ENCODE results near the gene TMEM273. TPM values are rescaled to one million over a fixed set of nuclear protein-coding genes. Genes with fewer than 3 reads are reported as not detected.

TMEM273 gene
- total RNA-seq, 1 donor from 2014 or later: 8.5 TPM

DNA sequence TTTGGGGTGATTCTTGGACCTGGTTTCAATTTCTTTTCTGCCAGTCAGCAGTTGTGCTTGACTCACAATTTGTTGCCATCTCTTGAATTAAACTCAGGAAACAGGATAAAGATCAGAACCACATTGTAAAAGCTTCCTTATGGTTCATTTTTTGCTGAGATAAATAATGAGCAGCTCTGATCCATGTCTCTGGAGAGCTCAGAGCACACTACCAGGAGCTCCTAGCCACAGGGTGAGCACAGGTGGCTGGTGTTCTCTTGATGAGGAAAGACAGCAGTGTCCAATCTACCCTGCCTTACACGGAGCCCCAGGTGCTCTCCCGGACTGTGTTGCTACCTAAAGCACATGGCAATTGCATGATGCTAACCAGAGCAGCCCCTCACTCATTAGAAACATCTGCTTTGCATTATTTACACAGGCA, 37.2 kb downstream of the TMEM273 start:
- intact Hi-C loops (cut with micrococcal nuclease): no loop called here
- TF ChIP-seq, protein P1, sequence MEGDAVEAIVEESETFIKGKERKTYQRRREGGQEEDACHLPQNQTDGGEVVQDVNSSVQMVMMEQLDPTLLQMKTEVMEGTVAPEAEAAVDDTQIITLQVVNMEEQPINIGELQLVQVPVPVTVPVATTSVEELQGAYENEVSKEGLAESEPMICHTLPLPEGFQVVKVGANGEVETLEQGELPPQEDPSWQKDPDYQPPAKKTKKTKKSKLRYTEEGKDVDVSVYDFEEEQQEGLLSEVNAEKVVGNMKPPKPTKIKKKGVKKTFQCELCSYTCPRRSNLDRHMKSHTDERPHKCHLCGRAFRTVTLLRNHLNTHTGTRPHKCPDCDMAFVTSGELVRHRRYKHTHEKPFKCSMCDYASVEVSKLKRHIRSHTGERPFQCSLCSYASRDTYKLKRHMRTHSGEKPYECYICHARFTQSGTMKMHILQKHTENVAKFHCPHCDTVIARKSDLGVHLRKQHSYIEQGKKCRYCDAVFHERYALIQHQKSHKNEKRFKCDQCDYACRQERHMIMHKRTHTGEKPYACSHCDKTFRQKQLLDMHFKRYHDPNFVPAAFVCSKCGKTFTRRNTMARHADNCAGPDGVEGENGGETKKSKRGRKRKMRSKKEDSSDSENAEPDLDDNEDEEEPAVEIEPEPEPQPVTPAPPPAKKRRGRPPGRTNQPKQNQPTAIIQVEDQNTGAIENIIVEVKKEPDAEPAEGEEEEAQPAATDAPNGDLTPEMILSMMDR (IDR thresholded peaks at IDR 0.05): no peak
- ATAC-seq (ENCODE audit: low read depth) (no peak), DNase-seq (no peak)
- H3K4me3 Mint-ChIP-seq: no peak overlapping the region
- H3K9me3 Mint-ChIP-seq: peaks cover 6% of the 10 kb centered on the region
- CTCF ChIA-PET: no interaction called here
- H3K36me3 Mint-ChIP-seq (ENCODE audit: low read depth): peaks cover 10% of the 10 kb centered on the region
- H3K27me3 Mint-ChIP-seq: peaks cover 10% of the 10 kb centered on the region
- H3K27ac Mint-ChIP-seq: no peak overlapping the region
- no peaks in the 10 kb centered on the region for H3K4me1 Mint-ChIP-seq
- POLR2A ChIA-PET: no interaction called here

DNA sequence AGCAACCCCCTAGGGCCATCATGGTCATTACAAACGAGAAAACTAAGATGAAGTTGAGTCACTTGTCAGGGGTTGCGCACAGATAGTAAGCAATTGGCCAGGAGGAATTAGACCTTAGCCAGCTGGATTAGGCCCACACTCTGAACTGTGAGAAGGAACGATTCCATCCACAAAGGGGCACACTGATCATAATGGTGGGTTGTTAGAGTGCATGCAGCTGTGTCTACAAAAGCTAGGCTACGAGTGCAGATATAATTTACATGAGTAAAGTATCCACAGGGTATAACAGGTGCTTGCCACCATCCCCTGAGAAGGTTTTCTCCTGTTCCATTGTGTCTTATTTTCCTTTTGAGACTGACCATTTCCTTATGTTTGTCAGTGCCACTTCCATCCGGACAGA, 37.8 kb downstream of the TMEM273 start:
- ChIA-PET POLR2A (no interaction called here), CTCF (no interaction called here)
- H3K36me3 Mint-ChIP-seq (ENCODE audit: low read depth): peaks cover 7% of the 10 kb centered on the region
- TF ChIP-seq, protein P1 (IDR thresholded peaks at IDR 0.05): no peak
- intact Hi-C loops (cut with micrococcal nuclease): no loop called here
- no peak overlapping the region for H3K27ac Mint-ChIP-seq
- ATAC-seq (ENCODE audit: low read depth) (no peak), DNase-seq (no peak)
- no peaks in the 10 kb centered on the region for H3K4me1 Mint-ChIP-seq
- peaks cover 10% of the 10 kb centered on the region for H3K27me3 Mint-ChIP-seq
- peaks cover 6% of the 10 kb centered on the region for H3K9me3 Mint-ChIP-seq
- no peak overlapping the region for H3K4me3 Mint-ChIP-seq

DNA sequence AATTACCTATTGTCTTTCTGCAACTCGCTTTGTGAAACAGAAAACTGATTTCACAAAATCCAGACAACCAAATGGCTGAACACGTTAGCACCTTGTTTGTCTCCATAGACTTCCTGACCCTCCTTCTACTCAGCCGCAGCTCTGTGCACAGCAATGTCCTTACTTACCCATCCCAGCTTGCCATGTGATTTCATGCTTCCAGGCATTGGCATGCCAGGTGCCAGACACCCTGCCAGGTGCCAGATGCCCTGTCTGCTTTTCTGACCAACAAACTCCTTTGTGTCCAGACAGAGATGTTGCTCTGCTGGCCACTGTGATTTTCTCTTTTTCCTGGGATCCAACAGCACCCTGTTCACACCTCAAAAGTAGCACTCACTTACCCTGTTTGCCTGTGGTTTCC, 38.3 kb downstream of the TMEM273 start:
- intact Hi-C loops (cut with micrococcal nuclease): no loop called here

DNA sequence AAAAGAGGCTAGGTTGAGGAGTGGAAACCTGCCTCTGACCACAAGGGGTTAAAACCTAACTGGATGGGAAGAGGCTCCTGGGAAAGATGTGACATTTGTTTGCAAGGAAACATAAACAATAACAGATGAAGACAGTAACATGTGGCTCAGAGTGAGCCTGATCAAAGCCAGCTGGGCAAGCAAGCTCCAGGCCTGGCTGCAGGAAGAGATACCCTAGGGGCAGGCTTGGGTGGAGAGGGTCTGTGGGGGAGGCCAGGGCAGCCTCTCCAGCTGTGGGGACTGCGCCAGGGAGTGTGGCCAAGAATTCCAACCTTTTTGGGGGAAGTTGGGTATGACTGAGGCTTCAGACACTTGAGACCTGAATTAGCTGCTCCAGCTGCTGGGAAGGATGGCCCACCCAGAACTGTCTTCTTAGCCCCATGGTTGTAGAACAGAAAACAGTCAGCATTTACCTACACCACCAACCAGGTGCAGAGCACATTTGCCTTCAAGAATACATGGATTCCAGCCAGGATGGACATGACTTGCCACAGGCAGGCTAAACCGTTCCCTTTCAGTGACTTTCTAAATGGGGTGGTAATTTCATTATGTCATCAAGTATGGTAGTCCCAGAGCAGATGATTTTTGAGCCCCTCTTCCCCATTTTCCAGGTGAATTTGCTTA, 44.0 kb downstream of the TMEM273 start:
- no peaks in the 10 kb centered on the region for H3K4me1 Mint-ChIP-seq
- peaks cover 9% of the 10 kb centered on the region for H3K27me3 Mint-ChIP-seq
- ChIA-PET POLR2A (no interaction called here), CTCF (no interaction called here)
- TF ChIP-seq, protein P1 (IDR thresholded peaks at IDR 0.05): no peak
- H3K36me3 Mint-ChIP-seq (ENCODE audit: low read depth): peaks cover 4% of the 10 kb centered on the region
- intact Hi-C loops (cut with micrococcal nuclease): no loop called here
- no peak for DNase-seq
- H3K9me3 Mint-ChIP-seq: peaks cover 6% of the 10 kb centered on the region
- H3K27ac Mint-ChIP-seq: no peak overlapping the region
- ATAC-seq (ENCODE audit: low read depth): no peak
- H3K4me3 Mint-ChIP-seq: no peak overlapping the region

More for the DNA sequence above, 38.3 kb downstream of the TMEM273 start:
- Mint-ChIP-seq H3K4me1 (no peaks in the 10 kb centered on the region), H3K27ac (no peak overlapping the region), H3K9me3 (peaks cover 6% of the 10 kb centered on the region), H3K36me3 (ENCODE audit: low read depth) (peaks cover 4% of the 10 kb centered on the region), H3K4me3 (no peak overlapping the region), H3K27me3 (peaks cover 10% of the 10 kb centered on the region)
- ChIA-PET CTCF (no interaction called here), POLR2A (no interaction called here)
- DNase-seq (no peak), ATAC-seq (ENCODE audit: low read depth) (no peak)
- TF ChIP-seq, protein P1 (IDR thresholded peaks at IDR 0.05): no peak

DNA sequence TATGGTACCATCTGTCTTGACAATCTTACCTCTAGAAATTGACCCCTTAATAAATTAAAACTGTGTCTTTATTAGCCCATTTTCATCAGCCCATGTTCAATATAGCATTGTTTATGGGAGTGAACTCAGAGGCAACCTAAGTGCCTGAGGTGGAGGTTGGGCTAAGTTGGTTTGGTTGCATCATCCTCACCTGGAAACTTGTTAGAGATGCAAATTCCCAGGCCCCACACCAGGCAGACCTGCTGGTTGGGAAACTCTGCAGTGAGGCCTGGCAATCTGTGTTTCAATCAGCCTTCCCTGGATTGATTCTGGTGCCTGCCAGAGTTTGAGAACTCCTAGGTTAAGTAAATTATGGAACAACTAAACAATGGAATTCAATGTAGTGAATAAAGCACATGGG, 44.9 kb downstream of the TMEM273 start:
- ChIA-PET CTCF (no interaction called here), POLR2A (no interaction called here)
- DNase-seq (no peak), ATAC-seq (ENCODE audit: low read depth) (no peak)
- peaks cover 6% of the 10 kb centered on the region for H3K27me3 Mint-ChIP-seq
- peaks cover 4% of the 10 kb centered on the region for H3K36me3 Mint-ChIP-seq (ENCODE audit: low read depth)
- no peak overlapping the region for H3K27ac Mint-ChIP-seq
- peaks cover 4% of the 10 kb centered on the region for H3K9me3 Mint-ChIP-seq
- no peak overlapping the region for H3K4me3 Mint-ChIP-seq
- intact Hi-C loops (cut with micrococcal nuclease): no loop called here
- H3K4me1 Mint-ChIP-seq: no peaks in the 10 kb centered on the region
- TF ChIP-seq, protein P1 (IDR thresholded peaks at IDR 0.05): no peak

Data from activated B cell treated with CpG ODN at 0.5 μM for 24 hours (primary cell).